ENCODE measurements around the gene EXOC8.

The EXOC8 gene

GRCh38 chr1:231384696-231385415 is 47.2 kb upstream of the EXOC8 start:
- TF ChIP-seq USF1 (IDR thresholded peaks at IDR 0.05) (no peak), NFIC (IDR thresholded peaks at IDR 0.05) (no peak), MAX (IDR thresholded peaks at IDR 0.05) (no peak), TCF12 (IDR thresholded peaks at IDR 0.05; ENCODE audit: low read depth) (no peak), FOXM1 (IDR thresholded peaks at IDR 0.05; ENCODE audit: borderline replicate concordance, low read depth) (no peak), ZBTB7A (IDR thresholded peaks at IDR 0.05; ENCODE audit: low read depth) (no peak), EGR1 (IDR thresholded peaks at IDR 0.05) (no peak), EP300 (IDR thresholded peaks at IDR 0.05; ENCODE audit: borderline replicate concordance) (no peak), TEAD4 (IDR thresholded peaks at IDR 0.05) (no peak), CREB1 (IDR thresholded peaks at IDR 0.05; ENCODE audit: low read depth) (no peak)

- TF ChIP-seq TEAD4 (IDR thresholded peaks at IDR 0.05) (no peak), FOXM1 (IDR thresholded peaks at IDR 0.05; ENCODE audit: borderline replicate concordance, low read depth) (no peak), TCF12 (IDR thresholded peaks at IDR 0.05; ENCODE audit: low read depth) (no peak), CREB1 (IDR thresholded peaks at IDR 0.05; ENCODE audit: low read depth) (no peak), REST (IDR thresholded peaks at IDR 0.05; ENCODE audit: low read depth) (no peak), EGR1 (IDR thresholded peaks at IDR 0.05) (no peak), CEBPB (IDR thresholded peaks at IDR 0.05) (no peak), MAX (IDR thresholded peaks at IDR 0.05) (no peak), RAD21 (IDR thresholded peaks at IDR 0.05; ENCODE audit: low read depth) (no peak), ZBTB7A (IDR thresholded peaks at IDR 0.05; ENCODE audit: low read depth) (no peak), TAF1 (IDR thresholded peaks at IDR 0.05; ENCODE audit: low read depth) (no peak), YY1 (IDR thresholded peaks at IDR 0.05; ENCODE audit: low read depth) (no peak), EP300 (IDR thresholded peaks at IDR 0.05; ENCODE audit: borderline replicate concordance) (no peak), USF1 (IDR thresholded peaks at IDR 0.05) (no peak)
Observed at GRCh38 chr1:231383159-231383860, 45.7 kb upstream of the EXOC8 start.

GRCh38 chr1:231382426-231382825 is 44.8 kb upstream of the EXOC8 start:
- no peak for TF ChIP-seq FOXM1 (IDR thresholded peaks at IDR 0.05; ENCODE audit: borderline replicate concordance, low read depth)
- no peak for TF ChIP-seq EGR1 (IDR thresholded peaks at IDR 0.05)
- no peak for TF ChIP-seq CEBPB (IDR thresholded peaks at IDR 0.05)
- no peak for TF ChIP-seq TAF1 (IDR thresholded peaks at IDR 0.05; ENCODE audit: low read depth)
- TF ChIP-seq TEAD4 (IDR thresholded peaks at IDR 0.05), result no peak

- TF ChIP-seq FOXM1 (IDR thresholded peaks at IDR 0.05; ENCODE audit: borderline replicate concordance, low read depth), result no peak
- TF ChIP-seq EP300 (IDR thresholded peaks at IDR 0.05; ENCODE audit: borderline replicate concordance), result no peak
- TF ChIP-seq TAF1 (IDR thresholded peaks at IDR 0.05; ENCODE audit: low read depth), result no peak
- TF ChIP-seq NFIC (IDR thresholded peaks at IDR 0.05), result no peak
- TF ChIP-seq RAD21 (IDR thresholded peaks at IDR 0.05; ENCODE audit: low read depth), result no peak
- TF ChIP-seq CREB1 (IDR thresholded peaks at IDR 0.05; ENCODE audit: low read depth), result no peak
Observed at GRCh38 chr1:231381729-231382128, 44.1 kb upstream of the EXOC8 start.

GRCh38 chr1:231376875-231377549 is 39.4 kb upstream of the EXOC8 start:
- no peak for TF ChIP-seq YY1 (IDR thresholded peaks at IDR 0.05; ENCODE audit: low read depth)
- no peak for TF ChIP-seq CREB1 (IDR thresholded peaks at IDR 0.05; ENCODE audit: low read depth)
- TF ChIP-seq REST (IDR thresholded peaks at IDR 0.05; ENCODE audit: low read depth), result no peak
- TF ChIP-seq EGR1 (IDR thresholded peaks at IDR 0.05), result no peak
- no peak for TF ChIP-seq ZBTB7A (IDR thresholded peaks at IDR 0.05; ENCODE audit: low read depth)
- no peak for TF ChIP-seq TAF1 (IDR thresholded peaks at IDR 0.05; ENCODE audit: low read depth)

Data from Ishikawa (cell line).